HCT116 (cell line): ENCODE results near the gene HRH2. TPM values are rescaled to one million over a fixed set of nuclear protein-coding genes. Genes with fewer than 3 reads are reported as not detected.

Experiments
- ATAC-seq: fragments of 200-7000 bp; cut with Tn5 transposase; 2 replicates; pipeline ENCODE4 v1.9.1; 2020; ENCODE audit warnings: mild to moderate bottlenecking, moderate library complexity
- BruUV-seq: library from RNA; stranded (reverse); fragments of 400-500 nt; replicated peaks from 2 replicates; lab custom pipeline; 2021; lab: Mats Ljungman, UMichigan
- CTCF ChIA-PET: fragments of 300-600 bp; sonication (Branson Sonifier 250); formaldehyde crosslinking; loops from one replicate; lab custom pipeline; 2021; ENCODE audit warnings: antibody characterized with exemption; lab: Charles Lee
- POLR2A ChIA-PET: fragments of 300-600, 350-600 bp; sonication (Branson Sonifier 250); formaldehyde crosslinking; loops from one replicate; lab custom pipeline; 2021; ENCODE audit warnings: antibody characterized with exemption; lab: Charles Lee
- RAD21 ChIA-PET, 2 experiments: fragments of 300-600 bp; sonication (Branson Sonifier 250); formaldehyde crosslinking; loops; one replicate each; lab custom pipeline; 2023; ENCODE audit warnings: low total read pairs in 2 of 2; ENCODE audit not compliant: uncharacterized antibody in 2 of 2, unreplicated experiment in 2 of 2, low non-redundant PET in 1 of 2; lab: Charles Lee
- DNase-seq: peaks from one replicate; pipeline ENCODE4 v3.0.0-alpha.2; 2010; ENCODE audit warnings: low read depth, low spot score
- H2AFZ ChIP-seq: fragments of 200-600 bp; shearing (Covaris generic), sonication (generic); 2 replicates; pipeline ENCODE4 v1.6.1; 2017; ENCODE audit warnings: low read depth, mixed run types, mixed read lengths, antibody characterized with exemption, low read length; ENCODE audit not compliant: poor library complexity, severe bottlenecking
- H3K27ac ChIP-seq: 2 replicates; pipeline ENCODE4 v1.5.1; 2012; ENCODE audit warnings: low read depth, low read length
- H3K27me3 ChIP-seq: fragments of 200-600 bp; sonication (generic); 2 replicates; pipeline ENCODE4 v1.6.1; 2016; ENCODE audit warnings: mixed run types, low read length, mixed read lengths; ENCODE audit not compliant: insufficient read depth
- H3K36me3 ChIP-seq, 2 experiments: fragments of 200-500 bp in 1 of 2; fragments of 200-600 bp in 1 of 2; sonication (Bioruptor generic) in 1 of 2; sonication (generic) in 1 of 2; 2 replicates each; pipeline versions ENCODE4 v1.5.1 to v1.6.1; 2014 to 2016; ENCODE audit warnings: low read length in 2 of 2, inconsistent platforms in 1 of 2, mixed read lengths in 1 of 2, mixed run types in 1 of 2; ENCODE audit not compliant: insufficient read depth in 2 of 2, control insufficient read depth in 1 of 2
- H3K4me1 ChIP-seq, 2 experiments: fragments of 200-600 bp in 1 of 2; sonication (generic) in 1 of 2; 2 replicates each; pipeline versions ENCODE4 v1.5.1 to v1.6.1; 2012 to 2017; ENCODE audit warnings: low read length in 2 of 2, inconsistent platforms in 1 of 2, mild to moderate bottlenecking in 1 of 2, mixed read lengths in 1 of 2, mixed run types in 1 of 2, moderate library complexity in 1 of 2; ENCODE audit not compliant: insufficient read depth in 2 of 2, control insufficient read depth in 1 of 2
- H3K4me2 ChIP-seq: fragments of 200-600 bp; sonication (generic); 2 replicates; pipeline ENCODE4 v1.6.1; 2017; ENCODE audit warnings: mixed run types, low read length, mixed read lengths
- H3K4me3 ChIP-seq, 2 experiments: fragments of 200-600 bp in 1 of 2; sonication (generic) in 1 of 2; replicated peaks in 1 of 2; 2 replicates each; pipeline ENCODE4 v1.5.1; 2011 to 2016; ENCODE audit warnings: low read length in 2 of 2, control low read depth in 1 of 2, low read depth in 1 of 2, mild to moderate bottlenecking in 1 of 2, mixed read lengths in 1 of 2, mixed run types in 1 of 2
- H3K79me2 ChIP-seq: fragments of 200-600 bp; sonication (generic); 2 replicates; pipeline ENCODE4 v1.6.1; 2017; ENCODE audit warnings: mild to moderate bottlenecking, mixed run types, low read length, moderate library complexity, mixed read lengths; ENCODE audit not compliant: insufficient read depth
- H3K9ac ChIP-seq: fragments of 200-600 bp; sonication (generic); 2 replicates; pipeline ENCODE4 v1.6.1; 2016; ENCODE audit warnings: low read length, mixed read lengths
- H3K9me2 ChIP-seq: fragments of 200-600 bp; sonication (generic), shearing (Covaris generic); 2 replicates; pipeline ENCODE4 v1.6.1; 2017; ENCODE audit warnings: mixed run types, mild to moderate bottlenecking, moderate library complexity; ENCODE audit not compliant: insufficient read depth
- H3K9me3 ChIP-seq, 2 experiments: fragments of 200-500 bp in 1 of 2; fragments of 200-600 bp in 1 of 2; sonication (Bioruptor generic) in 1 of 2; sonication (generic) in 1 of 2; 2 replicates each; pipeline ENCODE4 v1.6.1; 2014 to 2017; ENCODE audit warnings: low read length in 2 of 2, mixed read lengths in 2 of 2, inconsistent platforms in 1 of 2, low read depth in 1 of 2, mild to moderate bottlenecking in 1 of 2, mixed run types in 1 of 2, moderate library complexity in 1 of 2; ENCODE audit not compliant: control insufficient read depth in 1 of 2, insufficient read depth in 1 of 2
- H4K20me1 ChIP-seq: fragments of 200-600 bp; sonication (generic), shearing (Covaris generic); 2 replicates; pipeline ENCODE4 v1.6.1; 2017; ENCODE audit warnings: mixed run types, mild to moderate bottlenecking, moderate library complexity; ENCODE audit not compliant: insufficient read depth
- CEBPB ChIP-seq: IDR thresholded peaks from 2 replicates; pipeline ENCODE4 v1.6.1; 2012; ENCODE audit warnings: low read depth
- CTCF ChIP-seq, 3 experiments: fragments of 200-600 bp in 1 of 3; sonication (generic) in 1 of 3; IDR thresholded peaks in 2 of 3; conservative IDR thresholded peaks in 1 of 3; 2 replicates each; pipeline ENCODE4 v1.5.1; 2012 to 2017; ENCODE audit warnings: low read depth in 2 of 3, low read length in 2 of 3, antibody characterized with exemption in 1 of 3, borderline replicate concordance in 1 of 3, control low read depth in 1 of 3, mild to moderate bottlenecking in 1 of 3, mixed read lengths in 1 of 3, mixed run types in 1 of 3, moderate library complexity in 1 of 3; ENCODE audit not compliant: insufficient read depth in 1 of 3
- EGR1 ChIP-seq: IDR thresholded peaks from 2 replicates; pipeline ENCODE4 v1.6.1; 2012; ENCODE audit warnings: low read depth
- ELF1 ChIP-seq: IDR thresholded peaks from 2 replicates; pipeline ENCODE4 v1.6.1; 2012; ENCODE audit warnings: low read depth, borderline replicate concordance
- EZH2 ChIP-seq: fragments of 200-600 bp; sonication (generic); IDR thresholded peaks from 2 replicates; pipeline ENCODE4 v1.6.1; 2017; ENCODE audit warnings: antibody characterized with exemption, mixed run types
- FOSL1 ChIP-seq: IDR thresholded peaks from 2 replicates; pipeline ENCODE4 v1.6.1; 2012; ENCODE audit warnings: low read depth
- JUND ChIP-seq: IDR thresholded peaks from 2 replicates; pipeline ENCODE4 v1.6.1; 2012
- MAX ChIP-seq: IDR thresholded peaks from 2 replicates; pipeline ENCODE4 v1.6.1; 2012
- POLR2A ChIP-seq: IDR thresholded peaks from 2 replicates; pipeline ENCODE4 v1.7.0; 2011; ENCODE audit warnings: borderline replicate concordance; ENCODE audit not compliant: insufficient read depth, insufficient read length; ENCODE audit errors: extremely low read depth
- POLR2AphosphoS5 ChIP-seq: IDR thresholded peaks from 2 replicates; pipeline ENCODE4 v1.6.1; 2011; ENCODE audit warnings: mild to moderate bottlenecking, low read depth, low read length, moderate library complexity
- RAD21 ChIP-seq: IDR thresholded peaks from 2 replicates; pipeline ENCODE4 v1.6.1; 2012; ENCODE audit warnings: low read depth, mild to moderate bottlenecking
- SRF ChIP-seq: IDR thresholded peaks from 2 replicates; pipeline ENCODE4 v1.6.1; 2012; ENCODE audit warnings: low read depth
- TCF7L2 ChIP-seq: IDR thresholded peaks from 2 replicates; pipeline ENCODE4 v1.7.0; 2011; ENCODE audit warnings: borderline replicate concordance, inconsistent platforms; ENCODE audit not compliant: insufficient read depth, insufficient read length; ENCODE audit errors: extremely low read depth
- YY1 ChIP-seq: IDR thresholded peaks from 2 replicates; pipeline ENCODE4 v1.6.1; 2011; ENCODE audit warnings: low read length, low read depth, moderate library complexity, mild to moderate bottlenecking; ENCODE audit not compliant: insufficient replicate concordance; ENCODE audit errors: extremely low read depth
- ZBTB33 ChIP-seq: IDR thresholded peaks from 2 replicates; pipeline ENCODE4 v1.6.1; 2011; ENCODE audit warnings: mild to moderate bottlenecking, low read length, moderate library complexity; ENCODE audit not compliant: insufficient replicate concordance; ENCODE audit errors: extremely low read depth
- ZNF274 ChIP-seq: fragments of 200-500 bp; sonication (Bioruptor generic); IDR thresholded peaks from 2 replicates; pipeline ENCODE4 v1.6.1; 2014; ENCODE audit warnings: mild to moderate bottlenecking, low read depth, low read length, inconsistent platforms
- intact Hi-C: fragments of 100-400 bp; cut with micrococcal nuclease; formaldehyde crosslinking; loops from 2 replicates; pipeline ENCODE4 v1.10.0; 2022
- total RNA-seq: library from RNA; stranded (reverse); gene quantifications from one replicate; pipeline ENCODE4 v1.2.1, GENCODE V29; 2021; ENCODE audit not compliant: unreplicated experiment
- TF ChIP-seq, protein P1 (sequence below): IDR thresholded peaks from 2 replicates; pipeline ENCODE4 v1.6.1; 2012

The HRH2 gene
- total RNA-seq, 1 experiment from 2014 or later: 0.12 TPM

GRCh38 chr5:175696855-175697198 lies 39.0 kb downstream of the HRH2 start:
- no peak; the same call in 1 of the 2 replicates for ATAC-seq
- peak overlapping the region; percentile 58 for H2AFZ ChIP-seq
- no peaks in the 10 kb centered on the region for H4K20me1 ChIP-seq
- TF ChIP-seq JUND (no peak), ZNF274 (no peak), EZH2 (no peak), YY1 (no peak), ELF1 (no peak), CTCF (IDR thresholded peaks at IDR 0.05 in 2 of 3, conservative IDR thresholded peaks at IDR 0.05 in 1 of 3; ENCODE audit: borderline replicate concordance in 1 of 3, insufficient read depth in 1 of 3, low read depth in 2 of 3, low read length in 2 of 3) (no peak; a peak in 1 of 6 replicates), FOSL1 (no peak), MAX (no peak), POLR2A (no peak), EGR1 (no peak), RAD21 (no peak), SRF (no peak), ZBTB33 (no peak), TCF7L2 (no peak), POLR2AphosphoS5 (no peak), CEBPB (no peak)
- TF ChIP-seq, protein P1, sequence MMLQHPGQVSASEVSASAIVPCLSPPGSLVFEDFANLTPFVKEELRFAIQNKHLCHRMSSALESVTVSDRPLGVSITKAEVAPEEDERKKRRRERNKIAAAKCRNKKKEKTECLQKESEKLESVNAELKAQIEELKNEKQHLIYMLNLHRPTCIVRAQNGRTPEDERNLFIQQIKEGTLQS: no peak
- H3K4me1 ChIP-seq: peaks cover 3 to 14% of the 10 kb centered on the region in 2 experiments; a peak in 3 of 4 replicates
- no peaks in the 10 kb centered on the region for H3K36me3 ChIP-seq
- H3K4me2 ChIP-seq: peak overlapping the region; percentile 89
- peak overlapping the region; percentile 42 to 66 for H3K4me3 ChIP-seq
- H3K9me2 ChIP-seq: no peaks in the 10 kb centered on the region
- BruUV-seq: no TSS peak
- ChIA-PET POLR2A (no interaction called here), CTCF (interaction anchor here (1.1 to 3.7 kb wide), 3 partner anchors 12 to 162 kb away, joined by 3 to 20 read pairs (median 4); no protein-coding TSS in a partner anchor), RAD21 (no interaction called here)
- H3K9me3 ChIP-seq: no peaks in the 10 kb centered on the region
- DNase-seq: no peak
- 0 out of 2 replicates have a peak, but pooled peaks cover 6% of the 10 kb centered on the region for H3K27me3 ChIP-seq
- 0 out of 2 replicates have a peak overlapping the region, but pooled peaks have one; percentile 42 for H3K27ac ChIP-seq
- intact Hi-C loops: loop anchor here (1.0 kb wide), 1 partner anchor 163 kb away; no protein-coding TSS in a partner anchor
- H3K79me2 ChIP-seq: no peaks in the 10 kb centered on the region
- no peak overlapping the region for H3K9ac ChIP-seq
